Measurements from ENCODE around the gene STAMBP.

GRCh38 chr2:73825408-73825807 is 3.4 kb upstream of the STAMBP start:
- TF ChIP-seq BHLHE40 (IDR thresholded peaks at IDR 0.05; ENCODE audit: borderline replicate concordance) (no peak), SP1 (IDR thresholded peaks at IDR 0.05) (no peak)
